HG02840 (cell line): ENCODE data around the gene KCNJ15.

Experiments
- ATAC-seq: cut with Tn5 transposase; IDR thresholded peaks from one replicate; pipeline ENCODE4 v1.9.1; 2021; ENCODE audit warnings: mild to moderate bottlenecking, moderate library complexity, moderate number of reproducible peaks; ENCODE audit not compliant: unreplicated experiment, low FRiP score

Gene KCNJ15

DNA sequence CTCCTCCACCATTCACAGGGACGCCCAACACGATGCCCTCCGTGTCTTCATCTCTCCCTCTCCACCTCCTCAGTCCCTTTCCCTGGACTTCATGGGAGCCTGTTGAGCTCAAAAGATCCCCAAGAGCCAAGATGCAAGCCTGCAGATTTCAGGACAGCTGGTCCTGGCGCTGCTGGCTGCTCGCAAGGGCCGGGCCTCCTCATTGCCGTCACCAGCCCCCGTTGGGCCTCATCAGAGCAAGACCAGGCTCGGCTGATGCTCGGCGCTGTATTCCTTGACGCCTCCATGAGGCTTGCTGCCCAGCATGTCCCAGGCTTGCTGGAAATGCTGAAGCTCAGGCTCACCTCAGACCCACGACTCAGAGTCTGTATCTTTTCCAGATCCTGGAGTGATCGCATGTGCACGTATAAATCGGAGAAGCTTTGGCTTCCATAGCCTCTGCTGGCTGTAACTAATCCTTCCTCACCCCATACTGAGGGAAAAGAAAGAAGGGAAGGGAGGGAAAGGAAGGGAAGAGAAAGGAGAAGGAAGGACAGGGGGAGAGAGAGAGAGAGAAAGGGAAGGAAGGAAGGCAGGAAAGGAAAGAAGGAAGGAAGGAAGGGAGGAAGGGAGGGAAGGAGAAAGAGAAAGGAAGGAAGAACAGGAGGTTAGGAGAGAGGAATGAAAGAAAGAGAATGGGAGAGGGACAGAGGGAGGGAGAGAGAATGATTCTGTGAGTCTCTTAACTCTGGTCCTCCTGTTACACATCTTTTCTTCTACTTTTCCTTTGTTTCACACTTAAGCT, 94.6 kb downstream of the KCNJ15 start:
- ATAC-seq: no peak

DNA sequence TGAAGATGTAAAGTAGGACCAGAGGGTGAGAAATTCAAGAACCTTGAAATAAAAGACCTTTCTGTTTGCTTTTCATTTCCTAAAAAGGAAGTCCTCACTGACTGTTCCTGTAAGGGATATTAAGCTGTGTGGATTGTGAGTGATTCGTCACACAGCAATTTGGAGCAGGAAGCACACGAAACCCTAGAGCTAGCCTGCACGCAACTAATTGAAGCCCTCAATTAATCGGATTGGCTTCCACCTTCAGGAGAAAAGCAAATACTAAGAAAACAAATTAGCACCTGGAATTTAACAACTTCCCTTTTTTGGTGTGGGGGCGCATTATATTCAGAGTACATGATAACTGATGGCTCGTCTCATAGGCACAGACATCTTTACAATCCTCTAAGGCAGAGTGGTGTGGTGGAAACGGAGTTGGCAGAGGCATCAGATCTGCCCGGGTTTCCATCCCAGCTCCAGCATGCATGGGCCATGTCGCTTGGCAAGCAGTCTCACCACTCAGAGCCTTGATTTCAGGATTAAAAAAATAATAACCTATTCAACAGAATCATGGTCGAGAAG, 95.2 kb downstream of the KCNJ15 start:
- ATAC-seq: no peak

DNA sequence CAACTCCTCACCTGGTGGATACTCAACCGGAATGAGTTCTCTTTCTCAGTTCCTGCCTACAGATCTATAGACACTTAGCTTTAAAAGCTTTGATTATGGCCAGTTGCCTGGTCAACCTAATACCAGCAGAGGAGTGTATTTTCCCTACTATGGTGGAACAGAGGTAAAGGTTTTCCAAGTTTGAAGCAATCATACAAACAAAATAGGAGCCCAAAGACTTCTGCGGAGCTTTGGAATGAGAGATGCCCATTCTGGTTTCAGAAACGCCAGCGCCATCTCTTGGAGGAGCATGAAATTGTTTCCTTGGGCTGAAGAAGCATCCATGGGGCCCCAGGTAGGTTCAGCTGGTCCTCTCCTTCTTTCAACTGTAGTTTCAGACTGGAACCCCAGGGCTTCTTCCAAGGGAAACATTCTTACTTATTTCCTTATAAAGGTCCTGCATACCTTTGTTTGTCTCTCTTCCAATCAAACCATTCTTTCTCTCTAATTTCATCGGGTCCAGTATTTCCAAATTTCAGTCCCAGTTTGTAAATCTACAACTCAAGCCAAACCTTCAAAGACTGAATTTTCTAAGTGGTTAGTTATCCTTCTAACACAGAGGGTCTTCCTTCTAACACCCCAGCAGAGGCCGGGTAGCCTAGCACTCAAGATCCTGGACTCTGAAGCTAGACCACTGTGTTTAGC, 95.9 kb downstream of the KCNJ15 start:
- ATAC-seq: no peak

DNA sequence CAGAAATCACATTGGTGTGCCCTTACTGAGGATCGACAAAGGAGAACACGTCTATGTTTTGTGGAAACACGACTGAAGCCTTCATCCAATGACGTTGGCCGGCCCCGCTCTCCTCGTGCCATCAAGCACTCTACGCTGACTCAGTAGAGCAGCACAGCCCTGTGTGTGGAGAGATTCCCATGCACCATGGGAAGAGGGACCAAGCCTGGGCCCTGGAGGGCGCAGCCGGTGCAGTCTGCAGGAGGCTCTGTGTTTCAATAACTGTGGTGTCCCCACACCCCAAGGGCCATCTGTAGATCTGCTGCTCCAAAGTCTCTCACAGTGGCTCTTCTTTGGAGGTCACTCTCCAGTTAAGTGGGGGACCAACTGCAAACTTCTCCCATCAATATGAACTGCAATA, 97.4 kb downstream of the KCNJ15 start:
- ATAC-seq: no peak

DNA sequence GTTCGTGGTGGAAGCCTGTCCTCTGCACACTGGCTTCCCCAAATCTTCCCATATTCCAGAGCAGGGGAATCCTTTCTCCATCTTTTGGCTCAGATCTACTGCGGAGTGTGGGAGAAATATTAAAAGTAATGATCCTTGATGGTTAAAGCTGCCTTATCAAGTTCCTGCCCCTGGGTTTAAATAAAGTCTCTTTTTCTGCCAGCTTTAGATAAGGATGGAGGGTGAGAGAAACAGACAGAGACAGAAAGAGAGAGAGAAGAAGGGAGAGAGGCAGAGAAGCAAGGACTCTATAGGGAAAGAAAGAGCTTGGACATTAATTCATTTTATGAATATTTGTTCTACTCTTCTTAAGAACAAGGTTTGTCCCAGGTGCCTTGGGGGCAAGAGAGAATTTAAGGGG, 98.0 kb downstream of the KCNJ15 start:
- ATAC-seq: no peak

DNA sequence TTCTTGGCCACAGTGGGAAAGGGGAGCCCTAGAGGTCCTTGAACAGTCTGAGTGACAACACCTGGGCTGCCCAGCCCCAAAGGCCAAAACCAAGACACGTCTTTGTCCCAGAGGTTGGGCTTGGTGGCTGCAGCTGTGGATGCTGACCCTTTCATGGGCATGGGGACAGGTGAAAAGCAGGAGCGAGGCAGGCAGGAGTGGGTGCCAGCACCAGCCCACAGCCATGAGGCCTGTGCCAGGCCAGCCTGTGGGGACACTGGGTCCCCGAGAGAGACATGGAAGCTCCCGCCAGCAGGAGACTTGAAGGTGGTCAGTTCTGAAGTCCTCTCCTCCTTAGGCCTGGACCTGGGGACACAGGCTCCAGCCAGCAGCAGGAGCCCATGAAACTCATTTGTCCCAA, 98.6 kb downstream of the KCNJ15 start:
- no peak for ATAC-seq

DNA sequence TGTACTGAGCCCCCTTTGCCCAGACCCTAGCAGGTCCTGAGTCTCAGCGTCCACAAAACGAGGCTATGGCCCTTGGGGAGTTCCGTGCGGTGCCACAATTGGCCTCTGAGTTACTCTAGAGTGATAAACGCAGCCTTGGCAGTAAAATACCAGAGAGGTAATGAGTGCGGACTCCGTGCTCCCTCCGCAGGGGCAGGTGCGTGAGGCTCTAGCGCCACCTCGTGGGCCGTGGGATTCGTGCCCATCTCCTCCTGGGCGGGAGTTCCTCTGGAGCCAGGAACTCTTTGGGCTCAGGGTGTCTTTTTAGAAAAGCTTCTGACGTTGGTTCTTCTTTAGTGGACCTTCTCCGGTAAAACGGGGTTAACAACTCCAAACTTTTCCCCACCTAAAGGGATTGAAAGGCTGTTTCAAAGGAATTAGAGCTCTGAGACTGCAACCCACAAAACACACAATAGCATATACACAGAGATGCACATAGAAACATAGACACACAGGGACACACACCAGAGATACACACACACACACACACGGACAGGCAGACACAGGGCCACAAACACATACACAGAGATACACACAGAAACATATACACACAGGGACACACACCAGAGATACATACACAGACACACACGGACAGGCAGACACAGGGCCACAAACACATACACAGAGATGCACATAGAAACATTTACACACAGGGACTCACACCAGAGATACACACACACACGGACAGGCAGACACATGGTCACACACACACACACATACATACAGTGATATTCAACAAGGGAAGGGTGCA, 99.4 kb downstream of the KCNJ15 start:
- ATAC-seq: no peak
